SH-SY5Y (cell line): ENCODE results near the gene SRRD.

Experiments used
- GATA2 ChIP-seq: IDR thresholded peaks from 2 replicates; pipeline ENCODE4 v1.6.1; 2011; ENCODE audit warnings: mild to moderate bottlenecking, low read depth, low read length
- GATA3 ChIP-seq: IDR thresholded peaks from 2 replicates; pipeline ENCODE4 v1.6.1; 2011; ENCODE audit warnings: low read depth, mild to moderate bottlenecking, low read length, moderate library complexity

GRCh38 chr22:26435327-26436093 lies 48.2 kb upstream of the SRRD start:
- TF ChIP-seq GATA3 (no peak), GATA2 (no peak)
